NCI-H128 (cell line): ENCODE measurements around the gene TMEM69.
"Not testable (repeated sequence)": the region's sequence is repeated elsewhere in the genome, so short reads cannot be mapped to it uniquely, and the experiment has no call there.

ENCODE experiments used
- DNase-seq: peaks from one replicate; lab custom pipeline; 2025; ENCODE audit not compliant: unreplicated experiment; lab: John Stamatoyannopoulos, UW

The TMEM69 gene

GRCh38 chr1:45687754-45688740 is at the start of gene TMEM69:
TSS of gene TMEM69 (plus strand) at chr1:45688181. CDS start at chr1:45691069, 2,888 bp downstream.
- peak; percentile 67 for DNase-seq

GRCh38 chr1:45640293-45640692 is 47.7 kb upstream of the TMEM69 start:
- no peak for DNase-seq

GRCh38 chr1:45643321-45643720 is 44.7 kb upstream of the TMEM69 start:
- DNase-seq: no peak

- DNase-seq: no peak
Measured at GRCh38 chr1:45643978-45644377, 44.0 kb upstream of the TMEM69 start.

- DNase-seq: no peak
Measured at GRCh38 chr1:45644661-45645060, 43.3 kb upstream of the TMEM69 start.

GRCh38 chr1:45647248-45648021 is 40.5 kb upstream of the TMEM69 start:
- no peak for DNase-seq

- DNase-seq: no peak
Measured at GRCh38 chr1:45654540-45655280, 33.3 kb upstream of the TMEM69 start.

GRCh38 chr1:45656573-45657226 is 31.3 kb upstream of the TMEM69 start:
- no peak for DNase-seq

GRCh38 chr1:45658171-45658570 is 29.8 kb upstream of the TMEM69 start:
- no peak for DNase-seq

GRCh38 chr1:45659222-45659621 is 28.8 kb upstream of the TMEM69 start:
- DNase-seq: no peak

- DNase-seq: no peak
Measured at GRCh38 chr1:45660336-45660735, 27.6 kb upstream of the TMEM69 start.

- no peak for DNase-seq
Measured at GRCh38 chr1:45666836-45667235, 21.1 kb upstream of the TMEM69 start.

GRCh38 chr1:45667321-45668111 is 20.5 kb upstream of the TMEM69 start:
- DNase-seq: no peak

GRCh38 chr1:45668526-45668925 is 19.5 kb upstream of the TMEM69 start:
- no peak for DNase-seq

- DNase-seq: no peak
Measured at GRCh38 chr1:45669379-45669778, 18.6 kb upstream of the TMEM69 start.

GRCh38 chr1:45669859-45670655 is 17.9 kb upstream of the TMEM69 start:
- no peak for DNase-seq

GRCh38 chr1:45673956-45674355 is 14.0 kb upstream of the TMEM69 start:
- DNase-seq: no peak

- DNase-seq: no peak
Measured at GRCh38 chr1:45674478-45674877, 13.5 kb upstream of the TMEM69 start.

GRCh38 chr1:45676553-45676952 is 11.4 kb upstream of the TMEM69 start:
- not testable (repeated sequence) for DNase-seq
